Mesothelial cell of epicardium (in vitro differentiated cells): ENCODE results near the gene LCN1. TPM values are rescaled to one million over a fixed set of nuclear protein-coding genes. Genes with fewer than 3 reads are reported as not detected.
A peak's percentile ranks its signal among the peaks of the same experiment; 100 is the strongest.
"Not testable (repeated sequence)": the region's sequence is repeated elsewhere in the genome, so short reads cannot be mapped to it uniquely, and the experiment has no call there.

Source experiments
- DNase-seq, 2 experiments: peaks; one replicate each; pipeline ENCODE4 v3.0.0; 2021; ENCODE audit warnings: low spot score in 2 of 2; ENCODE audit not compliant: unreplicated experiment in 2 of 2
- H3K27ac Mint-ChIP-seq: 2 replicates; pipeline ENCODE4 v1.8.0; 2021; ENCODE audit warnings: mixed read lengths
- H3K27me3 Mint-ChIP-seq: 2 replicates; pipeline ENCODE4 v1.8.0; 2021; ENCODE audit warnings: low read depth, mixed read lengths
- H3K36me3 Mint-ChIP-seq: 2 replicates; pipeline ENCODE4 v1.8.0; 2021; ENCODE audit warnings: mixed read lengths
- H3K4me1 Mint-ChIP-seq: 2 replicates; pipeline ENCODE4 v1.8.0; 2021; ENCODE audit warnings: mixed read lengths
- H3K4me3 Mint-ChIP-seq: 2 replicates; pipeline ENCODE4 v1.8.0; 2021; ENCODE audit warnings: mild to moderate bottlenecking, moderate library complexity, mixed read lengths
- H3K9me3 Mint-ChIP-seq: 2 replicates; pipeline ENCODE4 v1.8.0; 2021; ENCODE audit warnings: mixed read lengths
- CTCF ChIP-seq: fragments of 200-600 bp; sonication (generic); IDR thresholded peaks from one replicate; pipeline ENCODE4 v1.5.0; 2021; ENCODE audit warnings: antibody characterized with exemption; ENCODE audit not compliant: unreplicated experiment
- total RNA-seq: library from RNA; stranded (reverse); gene quantifications from 3 replicates; pipeline ENCODE4 v1.2.1, GENCODE V29; 2021

LCN1 gene
- total RNA-seq, 1 donor from 2014 or later: not detected

- Mint-ChIP-seq H3K4me1 (peaks cover 21% of the 10 kb centered on the region), H3K27ac (no peak overlapping the region), H3K9me3 (peaks cover 4% of the 10 kb centered on the region), H3K27me3 (no peaks in the 10 kb centered on the region), H3K4me3 (no peak overlapping the region), H3K36me3 (no peaks in the 10 kb centered on the region)
- TF ChIP-seq CTCF: no peak
- DNase-seq: no peak
Observed at GRCh38 chr9:135544981-135545635, 23.9 kb downstream of the LCN1 start.

GRCh38 chr9:135545646-135546176, 24.5 kb downstream of the LCN1 start, which contains the start of gene OBP2A:
OBP2A (plus strand) TSS chr9:135546126; CDS start chr9:135546181, 55 bp downstream.
- H3K4me3 Mint-ChIP-seq: not testable (repeated sequence)

GRCh38 chr9:135546792-135547617, 25.8 kb downstream of the LCN1 start:
- not testable (repeated sequence) for H3K27ac Mint-ChIP-seq, H3K27me3 Mint-ChIP-seq, H3K4me3 Mint-ChIP-seq, H3K9me3 Mint-ChIP-seq, H3K36me3 Mint-ChIP-seq
- H3K4me1 Mint-ChIP-seq: peaks cover 21% of the 10 kb centered on the region
- DNase-seq: peak in 1 of 2 experiments; percentile 28

More at GRCh38 chr9:135545646-135546176, 24.5 kb downstream of the LCN1 start, which contains the start of gene OBP2A:
- not testable (repeated sequence) for H3K36me3 Mint-ChIP-seq, DNase-seq, H3K27me3 Mint-ChIP-seq, H3K27ac Mint-ChIP-seq, H3K9me3 Mint-ChIP-seq
- peaks cover 21% of the 10 kb centered on the region for H3K4me1 Mint-ChIP-seq

- Mint-ChIP-seq H3K4me1 (peaks cover 12% of the 10 kb centered on the region), H3K4me3 (no peak overlapping the region), H3K27me3 (no peaks in the 10 kb centered on the region), H3K9me3 (no peaks in the 10 kb centered on the region), H3K36me3 (no peaks in the 10 kb centered on the region), H3K27ac (no peak overlapping the region)
- DNase-seq: peak in 1 of 2 experiments; percentile 17
- no peak for TF ChIP-seq CTCF
Observed at GRCh38 chr9:135547756-135548736, 26.8 kb downstream of the LCN1 start.

- not testable (repeated sequence) for H3K27ac Mint-ChIP-seq, H3K9me3 Mint-ChIP-seq, H3K4me3 Mint-ChIP-seq
Observed at GRCh38 chr9:135549478-135550343, 28.5 kb downstream of the LCN1 start.

GRCh38 chr9:135550344-135550918, 29.2 kb downstream of the LCN1 start:
- no peak for TF ChIP-seq CTCF
- no peaks in the 10 kb centered on the region for H3K4me1 Mint-ChIP-seq
- H3K4me3 Mint-ChIP-seq: no peak overlapping the region
- DNase-seq: no peak
- H3K9me3 Mint-ChIP-seq: peaks cover 8% of the 10 kb centered on the region
- no peaks in the 10 kb centered on the region for H3K36me3 Mint-ChIP-seq
- H3K27me3 Mint-ChIP-seq: no peaks in the 10 kb centered on the region
- H3K27ac Mint-ChIP-seq: no peak overlapping the region

More at GRCh38 chr9:135549478-135550343, 28.5 kb downstream of the LCN1 start:
- not testable (repeated sequence) for H3K36me3 Mint-ChIP-seq, H3K4me1 Mint-ChIP-seq, DNase-seq, H3K27me3 Mint-ChIP-seq
